CD4-positive, alpha-beta T cell treated with Interleukin-1 beta for 1 hour (primary cell): ENCODE measurements around the gene KL.

Experiments
- DNase-seq, 2 donors: peaks; one replicate each; pipeline ENCODE4 v3.0.0-alpha.2; 2020 to 2022

Gene KL

DNA sequence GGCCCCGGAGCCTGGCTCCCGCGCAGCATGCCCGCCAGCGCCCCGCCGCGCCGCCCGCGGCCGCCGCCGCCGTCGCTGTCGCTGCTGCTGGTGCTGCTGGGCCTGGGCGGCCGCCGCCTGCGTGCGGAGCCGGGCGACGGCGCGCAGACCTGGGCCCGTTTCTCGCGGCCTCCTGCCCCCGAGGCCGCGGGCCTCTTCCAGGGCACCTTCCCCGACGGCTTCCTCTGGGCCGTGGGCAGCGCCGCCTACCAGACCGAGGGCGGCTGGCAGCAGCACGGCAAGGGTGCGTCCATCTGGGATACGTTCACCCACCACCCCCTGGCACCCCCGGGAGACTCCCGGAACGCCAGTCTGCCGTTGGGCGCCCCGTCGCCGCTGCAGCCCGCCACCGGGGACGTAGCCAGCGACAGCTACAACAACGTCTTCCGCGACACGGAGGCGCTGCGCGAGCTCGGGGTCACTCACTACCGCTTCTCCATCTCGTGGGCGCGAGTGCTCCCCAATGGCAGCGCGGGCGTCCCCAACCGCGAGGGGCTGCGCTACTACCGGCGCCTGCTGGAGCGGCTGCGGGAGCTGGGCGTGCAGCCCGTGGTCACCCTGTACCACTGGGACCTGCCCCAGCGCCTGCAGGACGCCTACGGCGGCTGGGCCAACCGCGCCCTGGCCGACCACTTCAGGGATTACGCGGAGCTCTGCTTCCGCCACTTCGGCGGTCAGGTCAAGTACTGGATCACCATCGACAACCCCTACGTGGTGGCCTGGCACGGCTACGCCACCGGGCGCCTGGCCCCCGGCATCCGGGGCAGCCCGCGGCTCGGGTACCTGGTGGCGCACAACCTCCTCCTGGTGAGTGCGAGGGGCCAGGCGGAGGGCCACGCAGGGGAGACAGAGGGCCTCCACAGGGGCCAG lies at the start of gene KL:
TSS of gene KL (plus strand) at position 10 of the 909 bp plus-strand sequence. CDS start at position 28, 18 bp downstream.
- no peak for DNase-seq

DNA sequence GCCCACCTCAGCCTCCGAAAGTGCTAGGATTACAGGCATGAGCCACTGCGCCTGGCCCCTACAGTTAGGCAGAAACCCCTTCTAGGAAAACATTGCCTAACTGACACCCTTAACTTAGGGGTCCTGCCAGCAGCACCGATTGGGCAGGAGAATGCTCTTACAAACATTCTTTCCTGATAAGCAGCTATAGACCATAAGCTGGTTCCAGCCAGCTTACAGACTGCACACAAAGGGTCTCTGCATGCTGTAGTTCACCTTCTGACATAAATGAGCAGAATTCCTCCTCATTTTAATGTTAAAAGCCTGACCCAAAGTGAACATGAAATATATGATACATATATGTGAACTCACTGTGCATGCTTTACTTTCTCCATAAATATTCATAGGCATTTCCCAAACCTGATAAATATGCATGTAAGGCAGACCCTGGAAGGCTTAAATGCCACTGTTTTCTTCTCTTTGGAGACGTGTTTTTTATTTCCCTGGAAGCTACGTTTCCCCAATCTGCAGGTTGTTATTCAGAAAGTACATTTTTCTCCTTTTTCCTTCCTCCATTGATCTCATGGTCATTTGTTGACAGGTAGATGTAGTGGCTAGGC lies 48.5 kb upstream of the KL start:
- no peak for DNase-seq

DNA sequence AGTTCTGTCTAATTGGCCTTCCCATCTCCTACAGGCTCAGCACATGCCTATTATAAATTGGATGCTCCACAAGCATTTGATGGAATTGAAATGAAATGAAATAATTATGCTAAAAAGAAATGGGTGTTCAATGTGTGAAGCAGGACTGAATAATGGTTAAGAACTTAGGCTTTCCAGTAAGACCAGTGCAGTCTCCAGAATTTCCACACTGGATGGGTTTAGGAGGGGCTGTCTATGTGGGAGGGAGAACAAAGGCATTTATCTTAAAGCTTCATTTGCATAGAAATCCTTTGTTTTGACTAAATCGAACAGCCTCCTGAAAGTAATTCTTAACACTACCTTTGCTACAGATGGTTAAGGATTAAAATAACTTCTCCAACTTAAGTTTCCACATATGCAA lies 47.9 kb upstream of the KL start:
- no peak for DNase-seq

DNA sequence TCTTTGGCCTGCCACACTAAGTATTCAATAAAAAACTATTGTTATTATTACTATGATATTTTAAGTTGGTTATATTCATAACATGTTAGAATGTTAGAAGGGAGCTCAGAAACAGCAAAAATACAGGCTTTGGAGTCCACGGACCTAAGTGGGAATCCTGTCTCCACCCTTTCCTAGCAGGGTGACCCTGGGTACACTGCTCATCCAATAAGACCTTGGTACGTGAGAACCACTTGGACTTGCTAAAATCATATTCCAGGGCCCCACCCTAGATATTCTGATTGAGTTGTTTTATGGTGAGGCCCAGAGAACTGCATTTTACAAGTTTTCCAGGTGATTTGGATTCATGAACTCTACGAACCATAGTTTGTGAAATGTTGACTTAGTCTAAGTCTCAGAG lies 47.4 kb upstream of the KL start:
- no peak for DNase-seq

DNA sequence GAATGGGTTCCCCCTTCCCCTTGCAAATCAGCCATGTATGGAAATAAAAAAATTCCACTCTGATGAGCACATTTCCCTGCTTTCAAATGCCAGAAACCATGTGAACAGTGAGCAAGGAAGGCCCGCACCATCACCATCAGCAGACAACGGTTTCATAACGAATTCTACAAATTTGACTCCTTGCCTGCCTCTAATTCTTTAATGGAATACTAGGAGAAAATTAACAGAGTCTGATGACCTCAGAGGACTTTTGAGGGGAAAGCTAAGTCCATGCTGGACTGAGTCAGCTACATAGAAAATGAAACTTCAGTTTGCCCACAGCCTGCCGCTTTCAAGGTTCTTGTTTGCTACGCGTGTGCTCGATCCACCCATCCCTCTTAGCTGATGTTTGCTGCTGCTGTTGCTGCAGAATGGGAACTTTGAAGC lies 46.7 kb upstream of the KL start:
- DNase-seq, result no peak

DNA sequence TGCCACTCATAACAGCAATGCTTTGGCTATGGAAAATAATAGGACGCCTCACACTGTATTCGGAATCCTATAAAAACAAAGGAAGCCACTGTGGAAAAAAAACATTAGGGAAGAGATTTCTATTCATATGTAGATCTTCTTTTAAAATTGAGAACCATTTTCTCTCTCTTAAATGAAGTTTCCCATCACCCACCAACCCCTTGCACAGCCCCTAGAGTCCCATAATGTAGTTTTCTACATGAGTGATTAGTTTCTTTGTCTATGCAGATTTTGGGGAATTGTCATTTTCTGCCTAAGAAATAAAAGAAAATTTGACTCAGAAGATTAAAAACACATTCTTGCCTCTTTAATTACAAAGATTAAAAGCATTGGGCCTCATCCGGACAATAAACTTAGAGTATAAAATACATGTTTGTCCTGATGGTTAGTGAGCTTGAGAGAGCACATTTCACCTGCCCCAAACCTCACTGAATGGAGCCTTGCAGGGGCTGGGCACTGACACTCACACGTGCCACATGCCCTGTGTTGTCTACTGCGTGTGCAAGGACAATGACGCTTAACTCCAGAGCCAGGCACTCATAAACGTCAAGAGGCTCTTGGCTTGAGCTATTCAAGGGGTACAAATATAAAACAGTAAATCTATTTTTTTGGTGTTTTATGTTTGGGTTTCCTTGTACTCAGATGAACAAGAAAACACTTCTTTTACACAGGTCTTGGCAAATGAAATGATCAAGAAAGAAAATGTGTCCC lies 40.0 kb upstream of the KL start:
- no peak for DNase-seq

DNA sequence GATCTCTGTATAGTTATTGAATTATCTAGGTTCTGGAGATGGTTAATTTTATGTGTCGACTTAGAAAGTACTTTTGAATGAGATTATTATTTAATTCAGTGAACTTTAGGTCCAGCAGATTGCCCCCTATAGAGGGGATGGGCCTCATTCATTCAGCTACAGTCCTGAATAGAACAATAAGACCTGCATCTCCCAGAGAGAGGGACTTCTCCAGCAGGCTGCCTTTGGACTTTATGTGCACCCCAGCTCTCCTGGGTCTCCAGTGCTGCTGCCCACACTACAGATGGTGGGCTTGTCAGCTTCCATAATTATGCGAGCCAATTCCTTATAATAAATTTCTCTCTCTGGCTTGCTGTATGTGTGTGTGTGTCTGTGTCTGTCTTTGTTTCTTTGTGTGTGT lies 39.3 kb upstream of the KL start:
- no peak for DNase-seq

DNA sequence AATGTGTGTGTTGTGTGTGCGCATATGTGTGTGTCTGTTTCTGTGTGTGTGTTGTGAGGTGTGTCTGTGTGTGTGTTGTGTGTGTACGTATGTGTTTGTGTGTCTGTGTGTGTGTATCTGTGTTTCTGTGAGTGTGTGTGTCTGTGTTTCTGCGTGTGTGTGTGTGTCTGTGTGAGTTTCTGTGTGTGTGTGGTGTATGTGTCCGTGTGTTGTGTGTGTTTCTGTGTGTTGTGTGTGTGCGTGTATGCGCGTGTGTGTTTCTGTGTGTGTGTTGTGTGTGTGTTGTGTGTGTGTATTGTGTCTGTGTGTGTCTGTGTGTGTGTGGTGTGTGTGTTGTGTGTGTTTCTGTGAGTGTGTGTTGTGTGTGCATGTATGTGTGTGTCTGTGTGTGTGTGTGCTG lies 38.9 kb upstream of the KL start:
- no peak for DNase-seq

DNA sequence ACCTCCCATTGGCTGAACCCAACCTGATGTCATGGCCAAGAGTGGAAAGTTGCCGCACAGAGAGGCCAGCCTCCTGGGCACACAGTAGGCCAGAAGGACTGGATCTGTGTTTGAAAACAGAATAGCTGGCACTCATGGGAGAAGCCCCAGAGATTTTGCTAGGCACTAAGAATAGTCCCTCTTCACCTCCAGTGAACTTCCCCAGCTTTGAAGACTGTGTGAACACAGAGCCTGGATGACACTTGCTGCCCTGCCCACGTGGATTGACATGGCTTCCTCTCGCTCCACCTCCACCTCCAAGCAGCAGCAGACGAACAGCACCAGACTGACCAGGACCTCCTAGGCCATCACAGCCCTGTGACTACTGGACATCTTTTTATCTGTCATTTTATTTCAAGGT lies 37.9 kb upstream of the KL start:
- no peak for DNase-seq

DNA sequence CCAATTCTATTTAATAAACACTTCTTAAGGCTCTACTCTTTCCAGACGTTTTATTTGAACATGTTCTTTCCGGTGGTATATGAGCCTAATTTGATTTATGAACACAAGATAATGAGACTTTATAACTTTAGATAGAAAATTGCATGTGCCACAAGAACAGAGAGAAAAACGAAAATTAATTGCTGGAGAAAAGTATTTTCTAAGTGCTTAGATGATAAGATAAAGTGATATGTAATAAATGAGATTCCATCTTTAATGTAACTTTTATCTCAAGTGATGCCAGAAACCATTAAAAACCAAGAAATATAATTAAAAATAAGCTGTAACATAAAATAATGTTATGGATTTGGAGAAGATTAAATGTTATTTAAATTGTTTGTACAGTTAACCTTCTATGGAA lies 33.2 kb upstream of the KL start:
- no peak for DNase-seq

DNA sequence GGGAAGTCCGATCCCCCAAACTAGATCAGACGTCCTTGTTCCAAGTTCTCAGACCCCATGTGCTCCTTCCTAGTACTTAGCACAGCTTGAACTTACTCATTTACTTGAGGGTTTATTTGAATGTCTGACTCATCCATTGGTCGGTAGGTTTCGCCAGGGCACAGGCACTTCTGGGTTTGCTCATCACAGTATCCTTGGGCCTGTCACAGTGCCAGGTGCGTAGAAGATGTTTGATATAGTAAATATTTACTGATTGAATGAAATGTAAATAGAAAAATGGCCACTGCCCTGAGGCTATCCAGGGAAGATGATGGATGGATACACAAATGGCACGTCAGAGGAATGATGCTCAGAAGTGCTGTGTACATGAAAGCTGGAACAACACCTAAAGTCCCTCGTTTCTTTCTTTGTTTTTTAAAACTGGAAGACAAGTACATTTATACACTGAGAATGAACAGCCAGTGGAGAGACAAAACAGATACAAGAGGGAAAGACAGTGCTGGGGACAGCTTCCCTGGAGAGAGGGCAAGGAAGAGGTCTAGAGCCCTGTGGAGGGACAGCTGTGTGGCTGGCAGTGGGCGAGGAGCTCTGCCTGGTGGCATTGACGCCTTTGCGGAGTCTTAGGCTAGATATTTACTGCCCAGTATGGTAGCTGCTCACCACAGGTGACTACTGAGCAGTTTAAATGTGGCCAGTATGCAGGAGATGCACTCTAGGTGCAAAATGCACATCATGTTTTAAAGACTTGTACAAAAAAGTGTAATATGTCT lies 31.2 kb upstream of the KL start:
- no peak for DNase-seq

DNA sequence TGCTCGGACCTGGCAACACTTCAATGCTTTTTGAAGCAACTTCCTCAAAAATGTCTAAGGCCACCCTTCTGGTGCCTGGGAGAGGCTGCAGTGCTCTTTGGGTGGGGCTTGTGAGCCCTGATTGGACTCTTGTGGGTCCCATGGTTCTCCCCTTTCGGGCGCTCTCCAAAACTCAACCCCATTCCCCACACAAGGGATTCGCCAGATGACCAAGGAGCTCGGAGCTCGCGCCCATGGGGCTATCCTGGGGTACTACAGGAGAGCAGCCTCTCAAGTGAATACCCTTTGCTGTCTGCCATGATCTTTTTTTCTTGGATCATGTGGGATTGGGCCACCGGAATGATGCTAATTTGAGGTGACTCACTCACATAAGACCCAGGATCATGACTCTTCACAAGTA lies 29.7 kb upstream of the KL start:
- no peak for DNase-seq

DNA sequence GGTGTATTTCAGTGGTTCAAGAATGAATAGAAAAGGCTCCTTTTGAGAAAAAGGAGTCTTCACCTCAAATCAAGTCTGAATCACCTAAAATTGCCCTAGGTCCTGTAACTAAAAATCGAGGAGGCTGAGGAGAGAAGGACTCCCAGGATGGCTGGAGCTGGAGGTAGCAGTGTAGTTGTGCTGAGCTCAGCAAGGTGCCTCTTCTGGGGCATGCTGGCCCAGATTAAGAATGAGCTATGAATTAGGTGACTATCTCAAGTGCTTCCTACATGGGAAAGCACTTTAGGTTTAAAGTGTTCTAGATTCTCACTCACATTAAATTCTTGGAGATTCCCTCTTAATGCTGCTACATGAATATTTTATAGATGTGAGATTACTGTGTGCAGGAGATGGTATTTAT lies 28.8 kb upstream of the KL start:
- DNase-seq, result no peak

DNA sequence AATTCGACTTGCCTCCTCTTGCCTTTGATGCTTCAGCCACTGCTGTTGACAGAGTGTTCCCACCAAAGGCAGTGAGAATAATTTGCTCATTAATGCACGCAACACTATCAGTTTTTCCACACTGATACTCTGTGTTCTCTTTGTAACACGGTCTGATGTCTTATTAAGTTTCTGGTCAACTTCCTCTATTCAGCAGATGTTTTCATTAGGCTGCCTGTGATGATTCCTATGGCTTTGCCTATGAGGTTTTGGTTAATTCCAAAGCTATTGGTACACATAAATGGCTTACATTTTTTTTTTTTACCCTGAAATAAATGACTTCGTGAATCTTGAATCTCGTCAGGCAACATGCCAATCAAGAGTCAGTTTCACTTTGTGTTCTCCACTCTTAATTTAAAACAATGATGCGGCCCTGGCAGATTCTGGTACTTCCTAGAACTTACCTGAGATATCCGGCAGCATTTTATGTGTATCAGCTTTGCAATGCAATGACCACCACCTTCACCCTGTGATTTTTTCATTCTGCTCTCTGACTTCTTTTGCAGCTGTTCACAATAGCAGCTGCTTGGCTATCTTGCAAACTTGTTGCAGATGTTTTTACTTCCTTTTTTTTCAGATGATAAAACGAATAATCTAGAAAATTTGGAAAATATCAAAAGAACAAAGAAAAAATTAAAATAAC lies 27.5 kb upstream of the KL start:
- no peak for DNase-seq

DNA sequence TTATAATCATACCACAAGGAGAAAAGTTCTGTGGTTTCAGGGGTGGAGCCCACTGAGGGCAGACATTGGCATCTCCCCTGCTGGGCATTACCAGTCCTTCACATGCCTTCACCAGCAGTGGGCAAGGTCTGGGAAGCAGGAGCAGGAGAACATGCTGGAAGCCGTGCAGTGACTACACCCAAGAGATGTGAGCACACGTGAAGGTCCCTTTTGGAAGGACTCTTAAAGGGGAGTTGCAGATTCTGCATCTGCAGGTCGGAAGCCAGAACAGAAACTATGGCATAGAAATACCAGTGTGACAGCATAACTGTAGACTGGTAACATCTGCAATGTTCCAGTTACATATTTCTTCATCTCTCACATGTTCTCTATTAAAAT lies 26.9 kb upstream of the KL start:
- DNase-seq, result no peak

DNA sequence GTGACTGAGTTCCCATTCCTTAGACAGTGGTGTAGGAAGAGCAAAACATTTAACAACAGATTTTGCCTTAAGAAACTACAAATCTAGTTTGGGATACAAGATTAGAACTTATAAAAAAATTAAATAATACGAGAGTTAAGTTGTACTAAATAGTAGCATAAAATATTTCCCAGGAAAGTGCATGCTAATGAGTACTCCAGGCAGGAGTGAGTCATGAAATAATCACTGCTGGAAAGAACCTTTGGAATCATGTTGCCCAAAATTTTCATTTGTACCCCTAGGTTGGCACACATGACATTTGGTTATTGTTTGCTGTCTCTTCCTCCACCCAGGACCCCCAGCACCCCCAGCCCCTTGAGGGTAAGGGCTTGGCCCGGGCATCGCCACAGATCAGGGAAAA lies 26.3 kb upstream of the KL start:
- no peak for DNase-seq

DNA sequence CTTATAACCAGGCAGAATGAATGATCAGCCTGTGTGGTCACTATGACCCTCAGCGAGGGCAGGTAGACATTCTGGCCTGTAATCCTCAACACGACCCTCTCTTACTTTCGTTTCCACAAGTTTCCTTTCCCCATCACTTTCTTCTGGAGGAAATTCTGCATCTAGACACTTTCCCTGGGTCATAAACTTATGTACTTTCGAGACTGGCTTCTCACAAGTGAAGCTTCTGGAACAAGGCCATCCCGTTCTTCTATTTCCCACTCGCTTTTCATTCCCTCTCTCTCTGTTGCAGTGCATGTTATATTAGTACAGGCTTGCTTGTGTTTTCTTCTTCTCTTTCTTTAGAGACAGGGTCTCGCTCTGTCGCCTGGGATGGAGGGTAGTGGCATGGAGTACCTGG lies 23.1 kb upstream of the KL start:
- DNase-seq, result no peak

DNA sequence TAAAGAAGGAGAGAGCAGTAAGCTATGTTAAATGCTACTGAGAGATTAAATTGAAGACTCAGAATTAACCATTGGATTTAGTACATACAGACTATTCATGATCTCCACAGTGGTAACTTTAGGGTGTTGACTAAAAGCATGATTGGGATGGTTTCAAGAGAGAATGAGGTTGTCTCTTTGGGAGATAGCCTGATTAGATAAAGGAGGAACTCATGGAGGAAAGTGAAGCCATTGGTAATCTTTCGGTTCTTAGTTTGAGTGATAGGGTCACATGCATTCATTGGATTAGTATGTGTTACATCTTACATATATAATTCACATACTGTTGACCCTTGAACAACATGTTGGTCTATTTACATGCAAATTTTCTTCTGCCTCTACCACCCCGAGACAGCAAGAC lies 18.8 kb upstream of the KL start:
- DNase-seq, result no peak

DNA sequence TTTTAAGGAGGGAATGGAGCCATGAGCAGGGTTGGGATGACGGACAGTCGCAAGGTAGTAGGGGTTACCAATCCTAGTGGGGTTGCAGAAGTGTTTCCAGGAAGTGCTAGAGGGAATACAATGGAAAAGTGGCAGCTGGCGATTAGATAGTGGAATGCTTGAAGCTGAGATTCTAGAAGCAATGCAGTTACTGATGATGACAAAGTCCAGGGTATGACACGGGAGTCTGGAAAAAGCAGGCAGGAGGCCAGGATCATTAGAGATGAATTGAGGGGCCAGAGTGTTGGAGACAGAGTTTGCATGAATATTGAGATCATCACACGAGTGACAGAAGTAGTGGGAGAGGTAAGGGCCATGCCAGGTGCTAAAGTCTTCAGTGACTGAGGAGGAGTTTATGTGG lies 17.3 kb upstream of the KL start:
- DNase-seq, result no peak

DNA sequence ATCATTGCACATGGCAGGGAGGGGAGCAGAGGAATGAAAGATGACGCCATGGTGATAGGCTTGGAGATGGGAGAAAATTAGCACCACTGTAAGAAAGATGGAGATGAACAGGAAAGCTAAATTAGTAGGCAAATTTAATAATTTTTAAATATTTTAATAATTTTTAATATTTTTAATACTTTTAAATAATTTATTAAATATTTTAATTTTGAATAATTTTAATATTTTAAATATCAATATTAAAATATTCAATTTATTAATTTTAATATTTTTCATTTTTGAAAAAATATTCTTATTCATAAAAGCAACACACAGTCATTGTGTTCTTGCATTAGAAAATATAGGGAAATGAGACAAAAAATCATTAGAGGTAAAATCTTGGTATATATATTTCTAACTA lies 15.9 kb upstream of the KL start:
- no peak for DNase-seq

DNA sequence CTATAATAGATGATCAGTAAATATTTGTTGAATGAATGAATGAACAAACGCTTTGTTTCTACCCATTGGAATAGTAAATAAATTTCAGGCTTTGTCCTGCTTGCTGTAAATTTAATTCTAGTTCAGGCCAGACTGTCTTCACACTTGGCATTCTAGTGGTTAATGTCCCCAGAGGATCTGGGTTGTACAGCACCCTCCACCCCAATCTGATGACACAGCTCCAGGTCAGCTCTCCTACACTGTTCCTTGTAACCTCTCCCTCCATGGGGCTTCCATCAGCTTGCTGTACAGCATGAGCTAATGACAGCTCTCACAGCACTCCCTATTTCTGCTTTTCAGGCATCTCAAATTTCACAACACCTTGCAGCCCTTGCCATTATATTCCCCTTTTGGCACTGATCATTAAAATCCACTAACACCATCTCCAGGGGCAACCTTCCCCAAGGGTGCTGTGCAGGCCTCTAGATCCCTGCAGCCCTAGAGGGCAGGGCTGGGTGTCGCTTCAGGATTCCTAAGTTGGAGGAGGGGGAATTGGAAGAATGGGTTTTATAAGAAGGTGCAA lies 12.7 kb upstream of the KL start:
- no peak for DNase-seq

DNA sequence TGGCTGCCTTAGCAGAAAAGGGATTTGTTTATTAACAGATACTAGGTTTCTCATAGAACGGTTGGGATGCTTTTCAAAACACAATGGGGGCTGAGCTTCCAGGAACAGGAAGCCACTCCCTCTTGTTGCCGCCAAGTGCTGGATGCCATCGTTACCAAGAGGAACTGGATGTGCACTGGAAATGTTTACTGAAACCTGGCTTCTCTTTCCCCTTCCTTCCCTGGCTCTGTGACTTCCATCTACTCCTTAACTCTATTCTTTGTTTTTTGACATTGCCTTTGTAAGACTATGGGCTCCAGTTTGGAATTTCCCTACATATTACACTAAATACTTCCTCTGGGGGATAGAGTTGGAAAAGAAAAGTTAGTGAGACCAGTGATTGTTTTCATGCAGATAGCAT lies 11.7 kb upstream of the KL start:
- DNase-seq, result no peak
